ENCODE measurements around the gene TNXB. TPM values are rescaled to one million over a fixed set of nuclear protein-coding genes. Genes with fewer than 3 reads are reported as not detected.

TNXB gene, protein sequence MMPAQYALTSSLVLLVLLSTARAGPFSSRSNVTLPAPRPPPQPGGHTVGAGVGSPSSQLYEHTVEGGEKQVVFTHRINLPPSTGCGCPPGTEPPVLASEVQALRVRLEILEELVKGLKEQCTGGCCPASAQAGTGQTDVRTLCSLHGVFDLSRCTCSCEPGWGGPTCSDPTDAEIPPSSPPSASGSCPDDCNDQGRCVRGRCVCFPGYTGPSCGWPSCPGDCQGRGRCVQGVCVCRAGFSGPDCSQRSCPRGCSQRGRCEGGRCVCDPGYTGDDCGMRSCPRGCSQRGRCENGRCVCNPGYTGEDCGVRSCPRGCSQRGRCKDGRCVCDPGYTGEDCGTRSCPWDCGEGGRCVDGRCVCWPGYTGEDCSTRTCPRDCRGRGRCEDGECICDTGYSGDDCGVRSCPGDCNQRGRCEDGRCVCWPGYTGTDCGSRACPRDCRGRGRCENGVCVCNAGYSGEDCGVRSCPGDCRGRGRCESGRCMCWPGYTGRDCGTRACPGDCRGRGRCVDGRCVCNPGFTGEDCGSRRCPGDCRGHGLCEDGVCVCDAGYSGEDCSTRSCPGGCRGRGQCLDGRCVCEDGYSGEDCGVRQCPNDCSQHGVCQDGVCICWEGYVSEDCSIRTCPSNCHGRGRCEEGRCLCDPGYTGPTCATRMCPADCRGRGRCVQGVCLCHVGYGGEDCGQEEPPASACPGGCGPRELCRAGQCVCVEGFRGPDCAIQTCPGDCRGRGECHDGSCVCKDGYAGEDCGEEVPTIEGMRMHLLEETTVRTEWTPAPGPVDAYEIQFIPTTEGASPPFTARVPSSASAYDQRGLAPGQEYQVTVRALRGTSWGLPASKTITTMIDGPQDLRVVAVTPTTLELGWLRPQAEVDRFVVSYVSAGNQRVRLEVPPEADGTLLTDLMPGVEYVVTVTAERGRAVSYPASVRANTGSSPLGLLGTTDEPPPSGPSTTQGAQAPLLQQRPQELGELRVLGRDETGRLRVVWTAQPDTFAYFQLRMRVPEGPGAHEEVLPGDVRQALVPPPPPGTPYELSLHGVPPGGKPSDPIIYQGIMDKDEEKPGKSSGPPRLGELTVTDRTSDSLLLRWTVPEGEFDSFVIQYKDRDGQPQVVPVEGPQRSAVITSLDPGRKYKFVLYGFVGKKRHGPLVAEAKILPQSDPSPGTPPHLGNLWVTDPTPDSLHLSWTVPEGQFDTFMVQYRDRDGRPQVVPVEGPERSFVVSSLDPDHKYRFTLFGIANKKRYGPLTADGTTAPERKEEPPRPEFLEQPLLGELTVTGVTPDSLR (N-terminal part only)
- polyA plus RNA-seq (ENCODE audit: insufficient read length in 3 of 3): 1 to 10 TPM; 4.3 to 5.6 (median 4.3) TPM
- long read RNA-seq, donor 1: 0 reads
- long read RNA-seq, donor 2: 0 reads
- long read RNA-seq, donor 3: 0 reads
- long read RNA-seq, donor 4: 0 reads
- long read RNA-seq, donor 5: 0 reads
- long read RNA-seq, donor 6: 0 reads
- long read RNA-seq, donor 7: 0 reads
- long read RNA-seq, donor 8, partial matches to known transcripts: 17 of 20 reads
- long read RNA-seq, donor 8, other reads (novel, unspliced or antisense): 0 of 20 reads
- long read RNA-seq, donor 9, partial matches to known transcripts: 0 of 1 reads
- long read RNA-seq, donor 9, other reads (novel, unspliced or antisense): 0 of 1 reads
- long read RNA-seq, donor 10: 0 reads
- long read RNA-seq, donor 11: 0 reads
- long read RNA-seq, donor 12: 0 reads
- long read RNA-seq, donor 13: 0 reads
- long read RNA-seq, donor 14: 0 reads
- long read RNA-seq, donor 15: 0 reads
- long read RNA-seq, donor 16: 0 reads

DNA sequence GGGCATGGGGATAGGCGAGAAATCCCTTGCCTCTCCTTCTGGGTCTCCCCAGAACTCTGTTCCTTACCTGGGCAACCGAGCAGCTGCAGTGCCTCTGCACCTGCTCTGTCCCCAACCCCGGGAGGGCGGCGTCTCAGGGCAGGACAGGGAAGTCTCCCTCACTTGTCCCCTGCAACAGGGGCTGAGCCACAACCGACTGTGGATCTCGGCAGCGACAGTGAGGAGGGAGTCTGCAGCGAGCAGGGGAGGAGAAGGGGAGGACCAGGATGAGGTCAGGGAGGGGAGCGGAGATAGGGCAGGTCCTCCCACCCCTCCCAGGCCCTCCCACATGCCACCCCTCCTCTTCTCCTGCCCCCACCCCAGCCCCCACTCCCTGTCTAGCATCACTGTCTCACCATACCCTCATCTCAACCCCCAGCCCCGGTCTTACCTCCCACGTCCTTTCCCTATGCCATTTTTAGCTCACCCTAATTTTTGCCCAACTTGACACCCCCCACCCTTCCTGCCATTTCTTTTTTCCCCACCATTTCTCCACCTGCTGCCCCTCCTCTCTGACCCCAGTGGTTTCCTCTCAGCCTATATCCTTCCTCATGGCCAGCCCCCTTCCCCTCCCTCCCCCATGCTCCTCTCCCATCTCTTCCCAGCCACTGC is at the start of gene TNXB:
Gene TNXB, minus strand, starts transcription at position 225 of the 651 bp plus-strand sequence. CDS start 11,140 bp downstream, outside the sequence.
- no peak for DNase-seq

DNA sequence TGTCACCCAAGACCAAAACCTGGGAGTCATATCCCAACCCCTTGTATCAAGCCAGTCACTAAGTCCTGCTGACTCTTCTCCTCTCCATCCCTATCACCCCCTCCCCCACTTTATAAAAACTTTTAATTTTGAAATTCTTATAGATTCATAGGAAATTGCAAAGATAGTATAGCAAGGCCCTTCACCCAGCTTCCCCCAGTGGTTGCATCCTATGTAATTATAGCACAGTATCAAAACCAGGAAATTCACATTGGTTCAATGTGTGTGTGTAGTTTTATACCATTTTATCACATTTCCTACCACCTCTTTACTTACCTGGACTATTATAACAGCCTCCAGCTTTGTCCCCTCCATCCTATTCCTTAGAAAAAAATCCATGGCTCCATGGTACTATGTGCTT is 48.9 kb upstream of the TNXB start:
- DNase-seq: no peak

DNA sequence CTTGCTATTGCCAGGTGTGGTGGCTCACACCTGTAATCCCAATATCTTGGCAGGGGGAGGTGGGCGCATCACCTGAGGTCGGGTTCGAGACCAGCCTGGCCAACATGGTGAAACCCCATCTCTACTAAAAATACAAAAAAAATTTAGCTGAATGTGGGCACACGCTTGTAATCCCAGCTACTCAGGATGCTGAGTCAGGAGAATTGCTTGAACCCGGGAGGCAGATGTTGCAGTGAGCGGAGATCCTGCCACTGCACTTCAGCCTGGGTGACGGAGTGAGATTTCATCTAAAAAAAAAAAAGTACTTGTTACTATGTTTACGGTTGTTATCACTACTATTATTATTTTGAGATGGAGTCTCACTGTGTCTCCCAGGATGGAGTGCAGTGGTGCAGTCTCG is 47.8 kb upstream of the TNXB start:
- no peak for DNase-seq

DNA sequence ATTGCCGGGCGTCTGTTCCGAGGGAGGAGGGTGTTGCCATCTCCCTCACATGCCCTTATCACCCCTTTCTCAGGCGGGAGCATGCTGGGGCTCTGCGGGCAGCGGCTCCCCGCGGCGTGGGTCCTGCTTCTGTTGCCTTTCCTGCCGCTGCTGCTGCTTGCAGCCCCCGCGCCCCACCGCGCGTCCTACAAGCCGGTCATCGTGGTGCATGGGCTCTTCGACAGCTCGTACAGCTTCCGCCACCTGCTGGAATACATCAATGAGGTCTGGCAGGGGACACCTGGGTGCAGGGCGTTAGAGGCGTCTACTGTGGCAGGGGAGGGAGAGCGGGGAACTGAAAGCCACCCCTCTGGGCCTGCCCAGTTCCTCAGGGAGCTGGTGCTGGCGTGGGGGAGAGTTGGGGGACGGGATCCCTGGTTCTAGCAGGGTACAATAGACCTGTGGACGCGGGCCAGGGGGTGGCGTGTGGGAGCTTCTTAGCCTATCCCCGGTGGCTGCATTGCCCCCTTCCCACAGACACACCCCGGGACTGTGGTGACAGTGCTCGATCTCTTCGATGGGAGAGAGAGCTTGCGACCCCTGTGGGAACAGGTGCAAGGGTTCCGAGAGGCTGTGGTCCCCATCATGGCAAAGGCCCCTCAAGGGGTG is 45.5 kb upstream of the TNXB start:
- peak; percentile 84 for DNase-seq

DNA sequence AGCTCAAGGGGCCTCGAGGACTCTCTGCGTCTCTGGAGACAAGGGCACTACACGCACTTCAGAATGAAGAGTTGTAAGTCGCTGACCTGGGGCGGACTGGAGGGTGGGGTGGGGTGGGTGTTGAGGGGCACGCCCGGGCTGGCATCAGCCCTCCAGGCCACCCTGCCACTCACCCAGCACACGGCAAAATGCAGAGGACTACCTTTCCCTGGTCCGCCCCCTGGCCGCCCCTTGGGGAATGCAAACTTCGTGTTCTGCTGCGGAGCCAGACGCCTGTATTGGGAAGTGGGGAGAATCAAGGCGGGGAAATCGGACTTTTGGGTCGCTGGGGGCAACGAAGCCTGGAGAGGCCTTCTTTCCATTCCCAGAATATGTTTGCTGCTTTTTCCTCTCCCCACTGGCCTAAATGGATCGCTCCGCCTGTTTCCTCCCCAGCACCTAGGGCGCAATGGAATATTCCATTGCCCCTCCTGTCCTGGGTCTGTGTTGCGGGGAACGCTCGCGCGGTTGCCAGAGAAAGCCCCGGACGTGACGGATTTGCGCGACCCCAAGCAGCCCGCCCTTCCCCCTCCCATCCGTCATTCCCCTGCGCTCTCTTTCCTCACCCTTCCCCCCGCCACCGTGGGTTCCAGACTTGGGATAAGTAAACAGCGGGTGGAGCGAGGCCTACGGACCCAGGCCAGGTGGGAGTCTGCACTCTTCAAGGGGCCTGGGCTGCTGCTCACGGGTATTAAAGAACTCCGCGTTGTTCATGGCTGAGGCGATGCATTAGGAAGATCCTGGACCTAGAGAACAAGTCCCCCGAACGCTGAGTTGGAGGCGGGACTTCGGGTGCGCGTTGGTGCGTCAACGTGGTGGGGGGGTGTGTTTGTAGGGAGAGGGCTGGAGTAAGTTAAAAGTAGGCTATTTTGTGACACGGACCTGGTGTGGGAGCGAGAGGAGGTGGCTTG is 44.7 kb upstream of the TNXB start, which contains the start of gene PPT2:
Gene PPT2, plus strand, starts transcription at position 578 of the 950 bp plus-strand sequence. CDS start 454 bp downstream, outside the sequence.
- DNase-seq: peak; percentile 96

DNA sequence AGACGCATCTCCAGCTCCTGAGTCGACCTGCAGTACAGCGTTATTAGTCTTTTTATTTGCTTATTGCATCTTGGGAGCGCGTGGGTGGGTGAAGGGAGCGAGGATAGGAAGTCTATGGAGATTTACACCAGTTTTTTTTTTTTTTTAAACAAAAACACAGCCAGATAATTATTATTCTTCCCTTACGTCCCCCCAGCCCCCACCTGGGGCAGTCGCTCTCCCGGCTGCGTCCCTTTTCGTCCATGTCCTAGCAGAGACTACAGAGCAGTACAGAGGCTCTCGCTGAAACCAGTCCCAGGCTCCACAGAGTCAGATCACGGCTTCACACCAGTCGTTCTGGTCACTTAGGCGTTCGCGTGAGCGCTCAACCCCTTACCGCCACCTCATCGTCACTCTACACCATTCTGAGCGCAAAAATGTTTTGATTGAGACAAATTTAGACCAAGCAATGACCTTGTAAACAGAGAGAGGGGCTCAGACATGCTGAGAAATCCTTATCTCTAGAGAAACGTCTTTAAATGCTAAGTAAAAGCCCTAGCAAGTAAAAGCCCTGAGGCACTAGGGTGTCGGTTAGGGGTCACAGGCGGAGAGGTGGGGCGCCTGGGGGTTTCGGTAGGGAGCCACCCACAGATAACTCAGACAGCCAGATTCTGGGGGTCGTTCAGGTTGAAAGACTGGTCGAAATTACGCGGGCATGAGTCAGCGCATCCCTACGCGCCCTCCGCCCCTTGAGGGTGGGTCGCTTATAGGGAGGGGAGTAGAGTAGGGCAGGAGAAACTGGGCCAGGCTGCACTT is 43.8 kb upstream of the TNXB start:
- peak; percentile 48 for DNase-seq

DNA sequence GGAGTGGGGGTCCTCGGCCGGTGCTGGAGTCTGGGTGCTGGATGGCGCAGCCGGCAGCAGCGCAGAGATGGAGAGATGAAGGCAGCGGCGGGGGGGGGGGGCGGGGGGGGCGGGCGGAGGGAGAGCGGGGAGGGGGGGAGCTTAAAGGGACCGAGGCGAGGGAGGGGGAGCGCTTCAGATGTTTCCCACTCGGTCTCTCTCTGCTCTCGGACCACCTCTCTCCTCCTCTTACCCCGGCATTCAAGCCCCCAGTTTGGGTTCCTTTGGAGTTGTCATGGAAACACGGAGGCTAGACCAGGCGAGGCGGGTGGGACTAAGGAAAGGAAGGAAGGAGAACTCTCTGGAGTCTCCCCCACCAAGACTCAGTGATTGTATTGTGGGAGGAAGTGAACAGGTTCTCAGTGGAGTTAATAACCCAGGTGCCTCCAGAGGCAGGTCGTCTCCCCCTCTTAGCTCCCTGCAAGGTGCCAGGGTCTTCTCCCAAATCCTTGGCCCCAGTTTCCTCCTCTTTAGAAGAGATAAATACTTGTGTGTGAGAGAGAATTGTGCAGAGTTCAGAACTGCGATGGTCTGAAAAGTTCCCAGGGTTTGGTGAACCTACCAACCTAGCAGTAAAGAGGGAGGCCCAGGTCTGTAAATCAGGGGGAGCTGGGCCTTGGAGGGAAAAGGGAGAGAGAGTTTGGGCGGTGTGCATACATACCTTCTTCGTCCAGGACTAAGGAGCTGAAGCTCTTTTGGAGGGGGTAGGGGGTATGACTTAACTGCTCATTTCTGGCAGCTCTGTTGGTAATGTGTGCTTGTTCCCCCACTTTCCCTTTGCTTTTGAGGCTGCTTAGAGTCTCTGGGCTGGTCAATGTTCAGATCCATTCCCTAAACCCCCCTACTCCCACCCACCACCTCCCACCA is 43.0 kb upstream of the TNXB start, which contains the start of gene PRRT1:
Gene PRRT1, minus strand, starts transcription at position 77 of the 906 bp plus-strand sequence. CDS start 112 bp downstream, outside the sequence.
- no peak for DNase-seq

DNA sequence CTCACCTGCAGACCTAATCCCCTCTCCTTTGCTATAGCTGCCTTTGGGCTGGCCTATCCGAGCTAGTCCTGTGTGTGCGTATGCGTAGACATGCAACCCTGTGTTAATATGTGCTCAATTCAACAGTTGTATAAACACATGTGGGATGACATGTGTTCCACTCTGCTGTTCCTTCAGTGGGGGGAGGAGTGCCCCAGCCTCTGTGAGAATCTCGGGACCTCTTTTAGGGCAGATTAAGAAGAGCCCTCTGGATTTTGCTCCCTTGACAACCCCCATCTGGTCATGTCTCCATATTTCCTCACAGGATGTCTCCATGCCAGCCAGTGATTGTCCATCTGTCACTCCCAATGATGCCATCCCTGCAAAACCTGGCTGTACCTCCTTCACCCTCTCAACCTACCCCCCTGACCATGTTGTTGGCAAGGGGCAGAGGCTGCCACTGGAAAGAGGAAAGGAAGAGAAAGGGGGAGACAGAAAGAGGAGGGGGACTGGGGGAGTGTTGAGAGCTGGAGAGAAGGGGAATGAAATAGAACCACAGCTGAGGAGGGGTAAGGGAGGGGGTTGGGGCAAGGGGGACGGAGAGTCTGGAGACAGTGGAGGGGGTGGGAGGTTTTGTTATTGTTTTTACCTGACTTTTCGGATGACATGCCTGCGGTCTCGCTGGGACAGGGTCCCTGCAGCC is 42.2 kb upstream of the TNXB start:
- no peak for DNase-seq

DNA sequence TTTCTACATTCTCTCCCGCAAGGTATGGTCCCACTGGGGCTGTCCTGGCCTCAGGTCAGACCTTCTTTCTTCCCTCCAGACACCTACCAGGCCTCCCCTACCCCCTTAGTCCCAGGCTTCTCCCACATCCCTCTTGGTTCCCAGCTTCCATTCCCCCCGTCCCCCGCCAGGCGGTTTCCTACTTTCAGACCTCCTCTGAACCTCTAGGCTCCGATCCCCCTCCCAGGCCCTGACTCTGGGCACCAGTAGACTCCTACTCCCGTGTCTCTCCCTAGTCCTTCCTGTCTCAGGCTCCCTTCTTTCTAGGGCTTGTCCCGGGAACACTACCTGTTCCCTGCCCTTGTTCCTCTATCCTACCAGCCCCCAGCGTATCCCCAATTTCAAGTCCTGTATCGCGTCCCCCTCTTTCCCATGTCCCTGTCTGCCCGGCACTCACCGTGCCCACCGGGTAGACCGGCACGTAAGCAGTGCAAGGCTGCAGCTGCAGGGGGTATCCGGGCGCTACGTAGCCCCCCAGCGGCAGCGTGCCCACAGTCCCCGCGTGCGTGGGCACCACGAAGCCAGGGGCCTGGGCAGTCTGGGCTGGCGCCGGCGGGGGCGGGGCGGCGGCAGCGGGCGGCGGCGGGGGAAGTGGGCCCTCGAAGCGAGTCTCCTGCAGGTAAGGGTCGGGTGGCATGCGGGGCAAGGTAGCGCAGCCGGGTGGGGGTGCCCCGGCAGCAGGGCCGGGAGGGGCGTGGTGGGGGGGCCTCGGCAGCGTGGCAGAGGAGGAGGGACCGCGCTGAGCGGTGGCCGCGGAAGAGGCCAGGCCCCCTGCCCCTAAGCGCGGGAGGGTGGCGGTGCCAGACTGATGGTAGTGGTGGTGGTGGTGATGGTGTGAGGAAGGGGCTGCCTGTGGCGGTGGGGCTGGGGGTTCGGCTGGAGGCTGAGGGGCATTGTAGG is 41.1 kb upstream of the TNXB start:
- no peak for DNase-seq

DNA sequence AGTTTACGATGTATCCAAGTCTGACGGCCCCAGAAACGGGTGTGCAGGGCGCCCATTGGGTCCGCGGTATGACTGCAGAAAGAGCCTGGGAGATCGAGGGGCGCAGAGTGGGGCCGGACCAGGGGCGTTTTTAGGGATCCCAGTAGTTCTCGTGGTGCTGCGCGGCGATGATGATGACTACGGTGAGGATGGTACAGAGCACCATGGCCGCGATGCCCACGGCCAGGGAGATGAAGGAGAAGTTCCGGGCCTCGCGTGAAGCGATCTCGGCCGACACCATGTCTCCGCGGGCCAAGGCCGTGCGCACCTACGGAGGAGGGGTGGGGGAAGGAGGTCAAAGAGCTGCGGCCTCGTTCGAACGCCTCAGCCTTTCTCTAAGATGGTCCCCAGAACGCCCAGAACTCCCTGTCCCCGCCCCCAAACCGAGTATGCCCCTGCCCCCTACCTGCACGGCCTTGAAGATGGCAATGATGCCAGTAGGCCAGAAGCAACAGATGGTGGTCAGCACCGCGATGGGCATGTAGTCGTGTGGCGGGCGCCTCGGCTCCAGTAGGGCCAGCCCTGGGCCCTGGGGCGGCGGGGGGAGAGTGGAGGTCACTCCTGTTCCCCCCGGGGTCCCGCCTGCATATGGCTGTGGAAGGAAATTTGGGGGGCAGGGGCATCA is 40.1 kb upstream of the TNXB start:
- no peak for DNase-seq

DNA sequence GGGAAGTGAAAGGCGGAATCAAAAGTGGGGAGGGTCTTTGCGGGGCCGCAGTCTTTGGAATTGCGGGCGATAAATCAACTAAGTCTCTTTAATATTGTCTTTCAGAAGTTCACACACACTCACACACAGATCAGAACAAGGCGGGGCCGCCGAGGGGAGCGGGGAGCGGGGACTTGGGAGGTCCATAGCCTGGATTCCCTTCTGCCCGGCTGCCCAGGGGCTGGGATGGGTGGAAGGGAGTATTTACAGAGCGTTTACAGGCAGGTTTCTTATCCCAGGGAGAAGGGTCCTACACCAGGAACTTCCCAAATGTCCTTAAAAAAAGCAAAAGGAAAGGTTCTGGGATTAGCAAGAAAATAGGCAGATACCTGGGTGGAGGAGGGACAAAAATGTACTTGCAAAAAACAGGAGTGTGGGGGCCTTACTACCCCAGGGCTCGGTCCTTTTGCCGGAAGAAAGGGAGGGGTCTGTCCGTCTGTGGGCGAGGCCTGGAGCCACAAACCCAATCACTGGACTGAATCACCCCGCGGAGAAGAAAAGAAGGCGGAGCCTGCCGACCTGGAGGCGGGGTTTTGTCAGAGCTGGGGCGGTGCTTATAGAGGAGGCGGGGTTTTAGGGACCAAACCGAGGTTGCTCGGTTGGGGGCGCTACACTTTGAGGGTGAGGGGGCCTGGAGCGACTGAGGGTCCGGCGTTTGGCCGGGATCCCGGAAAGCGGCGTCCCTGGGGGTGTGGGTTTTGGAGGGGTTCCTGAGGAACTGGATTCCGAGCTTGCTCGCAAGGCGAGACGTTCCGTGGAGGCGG is 39.4 kb upstream of the TNXB start:
- DNase-seq: peak; percentile 78

DNA sequence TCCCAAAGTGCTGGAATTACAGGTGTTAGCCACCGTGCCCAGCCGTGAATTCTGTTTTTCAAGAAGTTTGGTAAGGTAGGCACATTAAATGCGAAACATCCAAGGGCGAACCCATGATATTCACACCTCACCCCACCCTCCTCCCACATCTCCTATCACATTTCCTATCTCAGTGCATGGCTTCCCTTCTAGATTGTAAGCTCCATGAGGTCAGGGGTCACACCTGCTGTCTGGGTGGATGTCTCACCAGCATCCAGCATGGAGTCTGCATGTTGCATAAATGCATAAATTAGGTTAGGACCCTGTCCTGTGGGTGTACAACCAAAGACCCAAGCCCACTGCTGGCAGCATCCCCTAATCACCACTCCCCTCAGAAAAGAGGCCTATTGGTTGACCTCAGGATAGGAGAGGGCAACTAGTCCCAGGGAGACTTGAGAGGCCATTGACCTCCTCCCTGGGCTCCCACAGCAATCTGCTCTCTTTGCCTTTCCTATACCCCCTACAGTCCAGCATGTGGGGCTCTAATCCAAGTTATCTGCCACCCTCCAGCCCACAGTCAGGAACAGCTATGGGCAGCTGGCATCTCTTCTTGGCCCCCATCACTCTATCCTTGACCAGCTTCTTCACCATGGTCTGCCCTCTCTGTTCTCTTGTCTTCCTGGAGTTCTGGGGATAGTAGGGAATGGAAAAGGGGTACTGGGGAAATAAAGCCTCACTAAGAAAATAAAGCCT is 38.4 kb upstream of the TNXB start:
- no peak for DNase-seq
